HL-60 (cell line): ENCODE measurements around the gene MGP.

Source experiments
- POLR2AphosphoS5 ChIP-seq: IDR thresholded peaks from 2 replicates; pipeline ENCODE4 v1.6.1; 2012; ENCODE audit warnings: low read depth
- TF ChIP-seq, protein P1 (sequence below): IDR thresholded peaks from one replicate; pipeline ENCODE4 v1.5.1; 2011; ENCODE audit warnings: low read length, control low read depth, inconsistent platforms; ENCODE audit not compliant: insufficient read depth
- TF ChIP-seq, protein P2 (sequence below): IDR thresholded peaks from 2 replicates; pipeline ENCODE4 v1.6.1; 2012; ENCODE audit warnings: low read depth; ENCODE audit not compliant: insufficient replicate concordance

- TF ChIP-seq, protein P1, sequence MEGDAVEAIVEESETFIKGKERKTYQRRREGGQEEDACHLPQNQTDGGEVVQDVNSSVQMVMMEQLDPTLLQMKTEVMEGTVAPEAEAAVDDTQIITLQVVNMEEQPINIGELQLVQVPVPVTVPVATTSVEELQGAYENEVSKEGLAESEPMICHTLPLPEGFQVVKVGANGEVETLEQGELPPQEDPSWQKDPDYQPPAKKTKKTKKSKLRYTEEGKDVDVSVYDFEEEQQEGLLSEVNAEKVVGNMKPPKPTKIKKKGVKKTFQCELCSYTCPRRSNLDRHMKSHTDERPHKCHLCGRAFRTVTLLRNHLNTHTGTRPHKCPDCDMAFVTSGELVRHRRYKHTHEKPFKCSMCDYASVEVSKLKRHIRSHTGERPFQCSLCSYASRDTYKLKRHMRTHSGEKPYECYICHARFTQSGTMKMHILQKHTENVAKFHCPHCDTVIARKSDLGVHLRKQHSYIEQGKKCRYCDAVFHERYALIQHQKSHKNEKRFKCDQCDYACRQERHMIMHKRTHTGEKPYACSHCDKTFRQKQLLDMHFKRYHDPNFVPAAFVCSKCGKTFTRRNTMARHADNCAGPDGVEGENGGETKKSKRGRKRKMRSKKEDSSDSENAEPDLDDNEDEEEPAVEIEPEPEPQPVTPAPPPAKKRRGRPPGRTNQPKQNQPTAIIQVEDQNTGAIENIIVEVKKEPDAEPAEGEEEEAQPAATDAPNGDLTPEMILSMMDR = no peak
- no peak for TF ChIP-seq POLR2AphosphoS5
- TF ChIP-seq, protein P2, sequence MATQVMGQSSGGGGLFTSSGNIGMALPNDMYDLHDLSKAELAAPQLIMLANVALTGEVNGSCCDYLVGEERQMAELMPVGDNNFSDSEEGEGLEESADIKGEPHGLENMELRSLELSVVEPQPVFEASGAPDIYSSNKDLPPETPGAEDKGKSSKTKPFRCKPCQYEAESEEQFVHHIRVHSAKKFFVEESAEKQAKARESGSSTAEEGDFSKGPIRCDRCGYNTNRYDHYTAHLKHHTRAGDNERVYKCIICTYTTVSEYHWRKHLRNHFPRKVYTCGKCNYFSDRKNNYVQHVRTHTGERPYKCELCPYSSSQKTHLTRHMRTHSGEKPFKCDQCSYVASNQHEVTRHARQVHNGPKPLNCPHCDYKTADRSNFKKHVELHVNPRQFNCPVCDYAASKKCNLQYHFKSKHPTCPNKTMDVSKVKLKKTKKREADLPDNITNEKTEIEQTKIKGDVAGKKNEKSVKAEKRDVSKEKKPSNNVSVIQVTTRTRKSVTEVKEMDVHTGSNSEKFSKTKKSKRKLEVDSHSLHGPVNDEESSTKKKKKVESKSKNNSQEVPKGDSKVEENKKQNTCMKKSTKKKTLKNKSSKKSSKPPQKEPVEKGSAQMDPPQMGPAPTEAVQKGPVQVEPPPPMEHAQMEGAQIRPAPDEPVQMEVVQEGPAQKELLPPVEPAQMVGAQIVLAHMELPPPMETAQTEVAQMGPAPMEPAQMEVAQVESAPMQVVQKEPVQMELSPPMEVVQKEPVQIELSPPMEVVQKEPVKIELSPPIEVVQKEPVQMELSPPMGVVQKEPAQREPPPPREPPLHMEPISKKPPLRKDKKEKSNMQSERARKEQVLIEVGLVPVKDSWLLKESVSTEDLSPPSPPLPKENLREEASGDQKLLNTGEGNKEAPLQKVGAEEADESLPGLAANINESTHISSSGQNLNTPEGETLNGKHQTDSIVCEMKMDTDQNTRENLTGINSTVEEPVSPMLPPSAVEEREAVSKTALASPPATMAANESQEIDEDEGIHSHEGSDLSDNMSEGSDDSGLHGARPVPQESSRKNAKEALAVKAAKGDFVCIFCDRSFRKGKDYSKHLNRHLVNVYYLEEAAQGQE = no peak
These were observed 19.8 kb upstream of the MGP start for GRCh38 chr12:14905269-14906004.
